ENCODE data around the gene SMG9.

GRCh38 chr19:43751466-43752220 lies 3.1 kb downstream of the SMG9 start:
- TF ChIP-seq CTCF (IDR thresholded peaks at IDR 0.05; ENCODE audit: low read length) (no peak), EZH2 (optimal IDR thresholded peaks at IDR 0.05; ENCODE audit: low read depth, low read length) (no peak), EZH2phosphoT487 (IDR thresholded peaks at IDR 0.05; ENCODE audit: low read length) (no peak)

All from MM.1S (cell line).